Neural progenitor cell (in vitro differentiated cells): ENCODE data around the gene CCDC183.

Source experiments
- CTCF ChIP-seq: fragments of 200-600 bp; sonication (generic); IDR thresholded peaks from 2 replicates; pipeline ENCODE4 v1.5.1; 2017; ENCODE audit warnings: antibody characterized with exemption, mild to moderate bottlenecking
- EZH2 ChIP-seq: fragments of 200-600 bp; sonication (generic); IDR thresholded peaks from 2 replicates; pipeline ENCODE4 v1.6.1; 2017; ENCODE audit warnings: antibody characterized with exemption, mild to moderate bottlenecking, moderate library complexity
- EZH2phosphoT487 ChIP-seq: fragments of 200-600 bp; sonication (generic); IDR thresholded peaks from 2 replicates; pipeline ENCODE4 v1.6.1; 2017; ENCODE audit warnings: antibody characterized with exemption

GRCh38 chr9:136849960-136850865 is 54.1 kb downstream of the CCDC183 start:
- TF ChIP-seq CTCF (no peak), EZH2 (no peak), EZH2phosphoT487 (no peak)
